Keratinocyte (primary cell): Measurements from ENCODE around the gene HHIPL1. TPM values are rescaled to one million over a fixed set of nuclear protein-coding genes. Genes with fewer than 3 reads are reported as not detected.
A peak's percentile ranks its signal among the peaks of the same experiment; 100 is the strongest.

Experiments
- DNase-seq: peaks from one replicate; pipeline ENCODE4 v3.0.0-alpha.2; 2011; ENCODE audit warnings: low read depth, missing footprints, low spot score
- FAIRE-seq: peaks from 2 replicates; lab custom pipeline; 2011; peaks lifted over from hg19 to GRCh38; lab: Jason Lieb, UNC
- H2AFZ ChIP-seq: 2 replicates; pipeline ENCODE4 v1.6.0; 2012; ENCODE audit warnings: low read length, control low read depth, inconsistent platforms; ENCODE audit not compliant: control insufficient read depth
- H3K27ac ChIP-seq: 2 replicates; pipeline ENCODE4 v1.5.1; 2011; ENCODE audit warnings: low read length; ENCODE audit not compliant: control insufficient read depth, insufficient read depth
- H3K27me3 ChIP-seq: 3 replicates; pipeline ENCODE4 v1.6.0; 2011; ENCODE audit warnings: low read length; ENCODE audit not compliant: control insufficient read depth, insufficient read depth; ENCODE audit errors: extremely low read depth
- H3K36me3 ChIP-seq, 2 experiments: 2 replicates in 1 of 2; 3 replicates in 1 of 2; pipeline ENCODE4 v1.5.1; 2011; ENCODE audit warnings: low read length in 2 of 2, mild to moderate bottlenecking in 1 of 2; ENCODE audit not compliant: control insufficient read depth in 2 of 2, insufficient read depth in 2 of 2; ENCODE audit errors: extremely low read depth in 1 of 2
- H3K4me1 ChIP-seq: 3 replicates; pipeline ENCODE4 v1.5.1; 2011; ENCODE audit warnings: low read length; ENCODE audit not compliant: control insufficient read depth, insufficient read depth; ENCODE audit errors: extremely low read depth
- H3K4me2 ChIP-seq: 3 replicates; pipeline ENCODE4 v1.6.0; 2011; ENCODE audit warnings: low read depth, low read length; ENCODE audit not compliant: control insufficient read depth, insufficient read depth; ENCODE audit errors: extremely low read depth
- H3K4me3 ChIP-seq, 3 experiments: fragments of 200-600 bp in 1 of 3; sonication (generic) in 1 of 3; 2 replicates in 2 of 3; 3 replicates in 1 of 3; pipeline ENCODE4 v1.5.1; 2011 to 2016; ENCODE audit warnings: low read length in 3 of 3, mild to moderate bottlenecking in 3 of 3, control low read depth in 2 of 3, inconsistent platforms in 1 of 3, low read depth in 1 of 3, mixed read lengths in 1 of 3, mixed run types in 1 of 3, moderate library complexity in 1 of 3; ENCODE audit not compliant: control insufficient read depth in 2 of 3, insufficient read depth in 2 of 3; ENCODE audit errors: extremely low read depth in 1 of 3
- H3K79me2 ChIP-seq: 2 replicates; pipeline ENCODE4 v1.6.0; 2012; ENCODE audit warnings: low read length; ENCODE audit not compliant: control insufficient read depth, insufficient read depth
- H3K9ac ChIP-seq: 3 replicates; pipeline ENCODE4 v1.6.0; 2011; ENCODE audit warnings: low read length; ENCODE audit not compliant: control insufficient read depth, insufficient read depth; ENCODE audit errors: extremely low read depth
- H3K9me1 ChIP-seq: 3 replicates; pipeline ENCODE4 v1.6.0; 2011; ENCODE audit warnings: low read length; ENCODE audit not compliant: control insufficient read depth, insufficient read depth; ENCODE audit errors: extremely low read depth
- H3K9me3 ChIP-seq: 2 replicates; pipeline ENCODE4 v1.5.1; 2012; ENCODE audit warnings: low read depth, low read length; ENCODE audit not compliant: control insufficient read depth
- H4K20me1 ChIP-seq: 3 replicates; pipeline ENCODE4 v1.6.0; 2011; ENCODE audit warnings: low read length; ENCODE audit not compliant: control insufficient read depth, insufficient read depth; ENCODE audit errors: extremely low read depth
- EZH2 ChIP-seq: IDR thresholded peaks from one replicate; pipeline ENCODE4 v1.6.1; 2012; ENCODE audit warnings: inconsistent platforms, mild to moderate bottlenecking, low read length, moderate library complexity
- dilution Hi-C: fragments of 300-500 bp; cut with MboI; formaldehyde crosslinking; loops from one replicate; pipeline ENCODE4 v1.7.0; 2020; ENCODE audit warnings: low sequenced_read_pairs; ENCODE audit not compliant: extremely low pct_ligation_motif_present
- polyA plus RNA-seq, 5 experiments: library from polyadenylated mRNA; depleted of rRNA in 3 of 5; stranded (reverse) in 3 of 5; stranded (forward) in 1 of 5; unstranded in 1 of 5; fragments of >200 nt; gene quantifications; 1 replicate in 1 of 5; 2 replicates in 3 of 5; 3 replicates in 1 of 5; pipeline versions ENCODE4 v1.2.1 to v1.2.3, GENCODE V29; 2011 to 2012; ENCODE audit warnings: missing spikeins in 2 of 5, low read depth in 1 of 5, low replicate concordance in 1 of 5
- TF ChIP-seq, protein P1 (sequence below), 3 experiments: IDR thresholded peaks in 1 of 3; conservative IDR thresholded peaks in 1 of 3; optimal IDR thresholded peaks in 1 of 3; 2 replicates in 2 of 3; 3 replicates in 1 of 3; pipeline versions ENCODE3 to v1.5.1; 2011; ENCODE audit warnings: low read length in 3 of 3, mild to moderate bottlenecking in 3 of 3, moderate library complexity in 2 of 3, control low read depth in 1 of 3, inconsistent platforms in 1 of 3; ENCODE audit not compliant: insufficient read depth in 2 of 3; ENCODE audit errors: extremely low read depth in 1 of 3

HHIPL1 gene
- polyA plus RNA-seq, 1 donor (not counting 4 experiments of a cell fraction or from before 2014, with no cell fraction given), result 0.08 TPM

DNA sequence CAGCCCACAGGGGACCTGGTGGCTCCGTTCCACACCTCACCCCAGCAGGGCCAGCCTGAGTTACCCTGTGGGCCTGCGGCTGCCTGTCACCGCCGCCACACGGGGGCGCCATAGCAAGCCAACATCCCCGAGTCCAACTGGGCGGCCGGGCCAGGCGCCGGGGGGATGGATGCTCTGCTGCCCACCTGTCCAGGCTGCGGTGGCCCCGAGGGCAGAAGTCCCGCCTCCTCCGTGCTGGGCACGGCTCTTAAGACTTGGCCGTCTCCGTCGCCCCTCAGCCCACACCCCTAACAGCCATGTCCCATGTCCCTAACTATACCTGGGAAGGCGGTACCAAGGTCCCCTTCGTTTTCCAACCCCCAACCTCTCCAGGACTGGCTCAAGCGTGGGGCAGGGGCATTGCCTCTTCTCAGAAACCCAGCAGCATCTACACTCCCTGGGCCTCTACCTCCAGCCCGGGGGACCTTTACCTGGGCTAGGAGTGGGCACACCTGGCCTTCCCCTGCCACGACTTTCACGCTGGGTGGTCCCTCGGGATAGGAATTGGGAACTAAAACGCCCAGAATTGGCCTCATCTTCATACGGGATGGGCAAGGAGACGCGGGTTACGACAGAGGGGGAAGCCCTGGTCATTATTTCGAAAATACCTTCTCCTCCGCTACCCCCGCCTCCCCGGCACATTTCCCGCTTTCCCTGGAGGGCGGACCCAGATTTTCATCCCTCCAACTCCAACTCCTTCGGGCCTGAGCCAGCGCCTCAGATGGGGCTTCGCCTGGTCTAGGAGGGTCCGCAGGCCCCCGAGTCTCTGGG is 38.1 kb downstream of the HHIPL1 start:
- TF ChIP-seq, protein P1, sequence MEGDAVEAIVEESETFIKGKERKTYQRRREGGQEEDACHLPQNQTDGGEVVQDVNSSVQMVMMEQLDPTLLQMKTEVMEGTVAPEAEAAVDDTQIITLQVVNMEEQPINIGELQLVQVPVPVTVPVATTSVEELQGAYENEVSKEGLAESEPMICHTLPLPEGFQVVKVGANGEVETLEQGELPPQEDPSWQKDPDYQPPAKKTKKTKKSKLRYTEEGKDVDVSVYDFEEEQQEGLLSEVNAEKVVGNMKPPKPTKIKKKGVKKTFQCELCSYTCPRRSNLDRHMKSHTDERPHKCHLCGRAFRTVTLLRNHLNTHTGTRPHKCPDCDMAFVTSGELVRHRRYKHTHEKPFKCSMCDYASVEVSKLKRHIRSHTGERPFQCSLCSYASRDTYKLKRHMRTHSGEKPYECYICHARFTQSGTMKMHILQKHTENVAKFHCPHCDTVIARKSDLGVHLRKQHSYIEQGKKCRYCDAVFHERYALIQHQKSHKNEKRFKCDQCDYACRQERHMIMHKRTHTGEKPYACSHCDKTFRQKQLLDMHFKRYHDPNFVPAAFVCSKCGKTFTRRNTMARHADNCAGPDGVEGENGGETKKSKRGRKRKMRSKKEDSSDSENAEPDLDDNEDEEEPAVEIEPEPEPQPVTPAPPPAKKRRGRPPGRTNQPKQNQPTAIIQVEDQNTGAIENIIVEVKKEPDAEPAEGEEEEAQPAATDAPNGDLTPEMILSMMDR (optimal IDR thresholded peaks at IDR 0.05 in 1 of 3, IDR thresholded peaks at IDR 0.05 in 1 of 3, conservative IDR thresholded peaks at IDR 0.05 in 1 of 3; ENCODE audit: extremely low read depth in 1 of 3, insufficient read depth in 2 of 3, low read length in 3 of 3), result peak; percentile 72 to 97 (median 94)
- no peak for TF ChIP-seq EZH2
- dilution Hi-C loops, result no loop called here
- H3K27me3 ChIP-seq, result peaks cover 12% of the 10 kb centered on the region
- H3K79me2 ChIP-seq, result no peaks in the 10 kb centered on the region
- peak overlapping the region; percentile 72 to 96 (median 86) for H3K4me3 ChIP-seq
- FAIRE-seq, result no peak
- H4K20me1 ChIP-seq, result no peaks in the 10 kb centered on the region
- DNase-seq, result no peak
- H3K9me3 ChIP-seq, result peaks cover 3% of the 10 kb centered on the region
- H3K4me1 ChIP-seq, result peaks cover 5% of the 10 kb centered on the region
- H3K9ac ChIP-seq, result peak overlapping the region; percentile 85
- no peaks in the 10 kb centered on the region for H3K36me3 ChIP-seq
- peak overlapping the region; percentile 93 for H3K4me2 ChIP-seq
- H3K9me1 ChIP-seq, result no peaks in the 10 kb centered on the region
- peak overlapping the region; percentile 56 for H3K27ac ChIP-seq
- peak overlapping the region; percentile 84 for H2AFZ ChIP-seq

- Histone ChIP-seq H3K4me2 (peak within 1 kb of the TSS; percentile 93), H3K79me2 (no peaks in the 10 kb centered on the region), H3K4me1 (peaks cover 5% of the 10 kb centered on the region), H3K9me3 (no peaks in the 10 kb centered on the region), H3K9me1 (no peaks in the 10 kb centered on the region), H3K4me3 (peak within 1 kb of the TSS; percentile 72 to 96 (median 86)), H2AFZ (peak within 1 kb of the TSS; percentile 84), H3K27ac (peak within 1 kb of the TSS; percentile 56), H3K9ac (peak within 1 kb of the TSS; percentile 85), H4K20me1 (no peaks in the 10 kb centered on the region), H3K27me3 (peaks cover 15% of the 10 kb centered on the region), H3K36me3 (no peaks in the 10 kb centered on the region)
- dilution Hi-C loops, result no loop called here
- FAIRE-seq, result peak; percentile 9
- DNase-seq, result peak; percentile 95
- no peak for TF ChIP-seq EZH2
- TF ChIP-seq, protein P1 (optimal IDR thresholded peaks at IDR 0.05 in 1 of 3, IDR thresholded peaks at IDR 0.05 in 1 of 3, conservative IDR thresholded peaks at IDR 0.05 in 1 of 3; ENCODE audit: extremely low read depth in 1 of 3, insufficient read depth in 2 of 3, low read length in 3 of 3), result no peak
Measured at GRCh38 chr14:99683619-99684409, 38.9 kb downstream of the HHIPL1 start, which contains the start of gene CYP46A1. Gene CYP46A1 (plus strand): TSS chr14:99684298. CDS start chr14:99684418, 120 bp downstream.
